ENCODE measurements around the gene ATXN10.
"Not testable (repeated sequence)": the region's sequence is repeated elsewhere in the genome, so short reads cannot be mapped to it uniquely, and the experiment has no call there.

ATXN10 gene, protein sequence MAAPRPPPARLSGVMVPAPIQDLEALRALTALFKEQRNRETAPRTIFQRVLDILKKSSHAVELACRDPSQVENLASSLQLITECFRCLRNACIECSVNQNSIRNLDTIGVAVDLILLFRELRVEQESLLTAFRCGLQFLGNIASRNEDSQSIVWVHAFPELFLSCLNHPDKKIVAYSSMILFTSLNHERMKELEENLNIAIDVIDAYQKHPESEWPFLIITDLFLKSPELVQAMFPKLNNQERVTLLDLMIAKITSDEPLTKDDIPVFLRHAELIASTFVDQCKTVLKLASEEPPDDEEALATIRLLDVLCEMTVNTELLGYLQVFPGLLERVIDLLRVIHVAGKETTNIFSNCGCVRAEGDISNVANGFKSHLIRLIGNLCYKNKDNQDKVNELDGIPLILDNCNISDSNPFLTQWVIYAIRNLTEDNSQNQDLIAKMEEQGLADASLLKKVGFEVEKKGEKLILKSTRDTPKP

DNA sequence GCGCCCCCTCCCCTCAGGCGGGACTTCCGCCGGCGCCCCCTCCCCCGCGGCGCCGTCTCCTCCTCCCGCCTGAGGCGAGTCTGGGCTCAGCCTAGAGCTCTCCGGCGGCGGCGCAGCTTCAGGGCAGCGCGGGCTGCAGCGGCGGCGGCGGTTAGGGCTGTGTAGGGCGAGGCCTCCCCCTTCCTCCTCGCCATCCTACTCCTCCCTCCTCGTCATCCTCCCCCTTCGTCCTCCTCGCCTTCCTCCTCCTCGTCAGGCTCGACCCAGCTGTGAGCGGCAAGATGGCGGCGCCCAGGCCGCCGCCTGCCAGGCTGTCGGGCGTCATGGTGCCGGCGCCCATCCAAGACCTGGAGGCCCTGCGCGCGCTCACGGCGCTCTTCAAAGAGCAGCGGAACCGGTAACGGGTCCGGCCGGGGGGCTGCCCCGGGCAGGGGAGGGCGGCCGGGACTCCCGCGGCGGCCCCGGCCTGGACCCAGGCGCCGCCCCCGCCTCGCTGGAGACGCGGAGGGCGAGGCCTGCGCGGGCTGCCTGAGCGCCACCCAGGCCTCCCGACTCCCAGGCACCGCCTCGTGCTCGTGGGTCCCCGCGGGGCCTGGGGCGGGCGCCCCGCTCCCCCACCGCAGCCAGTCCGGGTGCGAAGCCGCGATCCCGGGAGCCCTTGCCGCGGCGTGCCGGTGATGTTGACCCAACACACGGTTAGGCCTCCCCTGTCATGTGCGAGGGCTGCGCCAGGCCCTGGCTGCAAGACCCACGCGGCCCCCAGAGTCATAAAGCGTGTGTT, at the start of gene ATXN10:
TSS of gene ATXN10 (plus strand) at position 52 of the 781 bp plus-strand sequence. CDS start at position 282, 230 bp downstream.
- DNase-seq (ENCODE audit: low read depth, low spot score) = no peak
- peak within 1 kb of the TSS; percentile 69 for H3K27ac ChIP-seq

DNA sequence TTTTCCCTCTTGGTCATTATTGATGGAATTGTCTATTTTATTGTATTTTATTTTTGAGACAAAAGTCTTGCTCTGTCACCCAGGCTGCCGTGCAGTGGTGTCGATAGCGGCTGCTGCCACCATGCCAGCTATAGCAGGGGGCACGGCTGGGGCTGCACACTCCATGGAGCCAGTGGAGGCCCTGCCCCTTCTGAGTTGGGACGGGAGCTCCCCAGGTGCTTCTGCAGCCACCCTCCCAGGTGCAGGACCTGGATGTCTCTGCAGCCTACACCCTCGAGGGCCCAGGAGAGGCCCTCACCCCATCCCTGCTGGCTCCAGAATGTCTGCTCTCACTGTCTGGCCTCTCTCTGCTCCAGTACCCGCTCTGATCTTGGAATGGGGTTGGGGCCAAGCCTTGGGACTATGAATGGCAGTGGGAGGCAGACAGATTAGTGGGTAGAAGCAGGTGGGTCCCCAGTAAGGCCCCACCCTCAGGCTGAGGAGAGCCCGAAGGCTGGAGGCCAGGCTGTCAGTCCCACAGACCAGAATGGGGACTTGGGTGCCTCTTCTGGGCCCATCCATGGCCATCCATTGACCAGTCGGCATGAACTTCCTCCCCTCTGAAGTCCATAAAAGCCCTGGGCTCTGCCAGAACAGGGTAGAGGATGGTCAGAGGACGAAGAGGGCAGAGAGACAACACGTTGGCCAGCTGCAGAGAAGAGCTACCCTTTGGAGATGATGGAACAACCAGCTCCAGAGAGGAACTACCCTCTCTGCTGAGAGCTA, 49.6 kb upstream of the ATXN10 start:
- DNase-seq (ENCODE audit: low read depth, low spot score) = no peak
- no peak overlapping the region for H3K27ac ChIP-seq

DNA sequence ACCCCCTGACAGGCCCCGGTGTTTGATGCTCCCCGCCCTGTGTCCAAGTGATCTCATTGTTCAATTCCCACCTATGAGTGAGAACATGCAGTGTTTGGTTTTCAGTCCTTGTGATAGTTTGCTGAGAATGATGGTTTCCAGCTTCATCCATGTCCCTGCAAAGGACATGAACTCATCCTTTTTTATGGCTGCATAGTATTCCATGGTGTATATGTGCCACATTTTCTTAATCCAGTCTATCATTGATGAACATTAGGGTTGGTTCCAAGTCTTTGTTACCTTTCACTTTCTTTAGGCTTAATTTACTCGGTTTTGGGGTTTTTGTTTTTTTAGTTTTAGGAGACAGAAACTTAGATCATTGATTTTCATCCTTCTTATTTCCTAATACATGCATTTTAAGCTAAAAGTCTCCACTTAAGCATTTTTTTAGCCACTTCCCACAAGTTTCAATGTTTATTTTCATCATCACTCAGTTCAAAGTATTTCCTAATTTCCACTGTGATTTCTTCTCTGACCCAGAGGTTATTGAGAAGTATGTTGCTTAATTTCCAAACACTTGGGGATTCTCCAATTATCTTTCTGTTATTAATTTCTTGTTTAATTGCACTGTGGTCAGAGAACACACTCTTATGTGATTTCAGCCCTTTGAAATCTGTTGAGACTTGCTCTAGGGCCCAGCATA, 48.0 kb upstream of the ATXN10 start:
- not testable (repeated sequence) for H3K27ac ChIP-seq; DNase-seq (ENCODE audit: low read depth, low spot score)

DNA sequence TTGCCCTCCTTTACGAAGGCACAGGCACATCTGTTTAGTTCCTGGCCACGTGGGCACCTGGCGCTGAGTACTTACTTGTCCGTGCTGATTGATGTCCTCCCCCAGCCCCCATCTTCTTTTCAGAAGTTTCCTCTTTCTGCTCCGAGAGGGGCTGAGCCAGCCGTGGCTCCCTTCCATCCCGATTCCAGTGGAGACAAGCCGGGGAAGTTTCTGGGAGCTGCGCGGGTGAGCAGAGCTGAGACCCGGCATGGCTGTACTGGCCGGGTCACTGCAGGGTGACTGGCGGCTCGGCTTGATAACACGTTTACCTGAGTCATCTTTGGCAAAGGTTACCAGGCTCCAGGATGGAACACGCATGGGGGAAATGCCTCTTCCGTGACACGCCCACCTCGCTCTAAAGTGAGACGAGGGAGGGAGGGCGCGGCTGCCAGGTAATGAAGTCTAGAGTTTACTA, 45.4 kb upstream of the ATXN10 start:
- DNase-seq (ENCODE audit: low read depth, low spot score) = peak; percentile 91
- peak overlapping the region; percentile 78 for H3K27ac ChIP-seq

DNA sequence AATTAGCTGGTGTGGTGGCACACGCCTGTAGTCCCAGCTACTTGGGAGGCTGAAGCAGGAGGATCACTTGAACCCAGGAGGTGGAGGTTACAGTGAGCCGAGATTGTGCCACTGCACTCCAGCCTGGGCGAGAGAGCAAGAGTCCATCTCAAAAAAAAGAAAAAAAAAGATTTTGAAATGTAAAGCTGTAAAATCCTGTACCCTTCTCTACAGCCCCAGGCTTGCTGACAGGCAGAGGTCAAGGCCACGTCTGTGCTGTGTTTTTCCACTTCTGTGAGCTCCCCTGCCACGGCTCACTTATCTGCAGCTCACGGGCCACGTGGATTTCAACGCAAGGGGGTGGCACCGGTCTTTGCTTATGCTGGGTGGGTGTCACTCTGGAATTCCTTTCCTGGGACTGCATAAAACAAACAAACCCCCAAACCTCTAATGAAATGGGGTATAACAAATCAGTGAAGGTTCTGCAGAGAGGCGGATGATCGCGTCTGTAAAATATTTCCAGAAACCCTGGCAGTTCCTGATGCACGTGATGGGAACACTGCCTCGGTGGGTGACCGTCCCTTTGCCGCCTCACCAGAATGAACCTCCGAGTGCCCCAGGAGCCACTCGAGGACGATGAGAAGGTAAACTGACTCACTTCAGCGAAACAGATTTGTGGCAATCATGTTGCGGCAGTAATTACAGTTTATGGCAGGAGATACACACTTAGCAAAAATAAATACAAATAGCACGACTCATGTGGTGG, 44.0 kb upstream of the ATXN10 start:
- no peak overlapping the region for H3K27ac ChIP-seq

DNA sequence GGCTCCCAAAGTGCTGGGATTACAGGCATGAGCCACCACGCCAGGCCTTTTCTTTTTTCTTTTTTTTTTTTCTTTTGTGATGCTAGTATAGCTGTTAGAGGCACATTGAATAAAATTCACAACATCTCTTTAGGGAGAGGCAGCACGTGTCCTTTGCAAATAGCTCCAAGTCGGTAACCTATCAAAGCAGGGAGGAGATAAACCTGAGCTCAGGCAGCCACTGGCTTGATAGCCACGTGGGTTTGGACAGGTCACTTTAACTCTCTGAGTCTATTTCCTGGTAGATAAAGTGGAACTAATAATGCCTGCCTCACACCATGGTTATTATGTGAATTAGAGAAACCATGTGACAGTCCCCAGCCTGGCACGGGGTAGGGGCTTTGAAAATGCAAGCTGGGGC, 43.1 kb upstream of the ATXN10 start:
- DNase-seq (ENCODE audit: low read depth, low spot score) = no peak
- no peak overlapping the region for H3K27ac ChIP-seq

More for the DNA sequence above, 44.0 kb upstream of the ATXN10 start:
- no peak for DNase-seq (ENCODE audit: low read depth, low spot score)

DNA sequence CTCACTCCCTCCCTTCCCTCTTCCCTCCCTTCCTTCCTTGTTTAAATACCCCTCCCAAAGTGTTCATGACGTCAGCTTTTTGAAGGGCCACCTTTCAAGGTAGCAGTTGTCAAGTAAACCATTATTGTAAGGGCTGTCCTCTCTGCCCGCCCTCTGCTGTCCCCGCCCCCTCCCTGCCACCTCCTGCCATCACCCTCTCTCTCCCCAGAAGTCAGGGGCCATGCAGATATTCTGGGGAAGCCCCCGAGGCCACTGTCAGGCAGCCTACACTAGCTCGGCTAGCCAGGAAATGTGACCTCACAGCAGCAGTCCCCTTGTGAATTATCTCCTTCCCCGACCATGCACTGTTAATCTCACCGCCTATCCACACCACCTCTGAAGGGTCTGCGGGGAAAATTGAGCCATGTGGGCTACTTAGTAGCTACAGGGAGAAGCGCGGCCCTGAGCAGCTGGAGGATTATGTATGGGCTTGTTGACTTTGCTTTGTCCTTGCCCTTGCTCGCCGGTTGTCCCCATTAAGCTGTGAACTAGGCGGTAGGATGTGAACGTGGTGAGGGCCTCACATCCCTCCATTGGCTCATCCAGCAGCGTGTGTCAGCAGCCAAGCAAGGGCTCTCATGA, 42.1 kb upstream of the ATXN10 start:
- DNase-seq (ENCODE audit: low read depth, low spot score) = no peak
- no peak overlapping the region for H3K27ac ChIP-seq

DNA sequence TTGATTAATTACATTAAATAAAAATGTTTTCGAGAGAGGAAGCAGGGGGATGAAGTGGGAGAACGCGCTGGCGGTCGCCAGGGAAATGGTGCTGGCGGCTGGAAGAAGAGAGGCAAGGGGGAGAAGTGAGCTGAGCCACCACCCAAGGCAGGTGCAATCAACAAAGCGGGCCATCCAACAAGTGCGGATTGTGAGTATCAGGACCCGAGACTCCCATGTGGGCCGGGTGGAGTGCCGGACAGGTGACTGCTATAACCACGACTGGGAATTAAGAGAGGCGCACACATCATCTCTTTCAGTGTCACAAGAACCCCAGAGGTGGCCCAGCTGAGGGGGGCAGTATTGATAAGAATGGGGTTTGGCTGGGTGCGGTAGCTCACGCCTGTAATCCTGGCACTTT, 41.2 kb upstream of the ATXN10 start:
- no peak for DNase-seq (ENCODE audit: low read depth, low spot score)
- H3K27ac ChIP-seq = no peak overlapping the region

DNA sequence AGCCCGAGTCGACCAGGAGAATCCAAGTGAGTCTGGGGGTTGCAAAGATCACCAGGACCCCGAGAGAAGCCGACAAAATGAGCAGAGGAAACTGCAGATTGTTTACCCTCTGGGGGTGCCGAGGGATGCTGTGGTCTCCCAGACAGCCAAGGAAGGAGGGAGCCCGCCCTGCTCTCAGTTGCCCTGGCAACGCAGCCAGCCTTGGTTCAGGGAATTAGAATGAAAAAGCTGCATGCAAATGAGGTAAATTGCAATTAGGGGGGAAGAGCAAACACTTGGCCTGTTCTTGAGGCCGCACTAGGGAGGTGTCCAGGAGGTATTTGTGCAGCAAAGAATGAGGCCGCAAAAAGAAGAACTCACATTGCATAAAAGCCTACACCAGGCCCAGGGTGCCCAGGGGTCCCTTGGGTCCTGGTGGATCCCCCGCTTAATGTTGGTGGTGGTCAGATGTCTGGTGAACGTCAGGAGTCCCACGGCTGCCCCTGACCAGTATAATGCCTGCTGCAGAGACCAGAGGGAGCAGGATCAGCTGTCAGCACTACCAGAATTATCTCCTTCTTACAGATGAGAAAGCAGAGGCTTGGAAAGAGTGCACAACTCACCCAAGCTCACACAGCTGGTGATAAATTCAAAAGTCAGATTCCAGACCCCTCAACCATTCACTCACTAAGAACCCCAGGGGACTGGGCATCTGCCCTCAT, 40.3 kb upstream of the ATXN10 start:
- no peak for DNase-seq (ENCODE audit: low read depth, low spot score)
- no peak overlapping the region for H3K27ac ChIP-seq

DNA sequence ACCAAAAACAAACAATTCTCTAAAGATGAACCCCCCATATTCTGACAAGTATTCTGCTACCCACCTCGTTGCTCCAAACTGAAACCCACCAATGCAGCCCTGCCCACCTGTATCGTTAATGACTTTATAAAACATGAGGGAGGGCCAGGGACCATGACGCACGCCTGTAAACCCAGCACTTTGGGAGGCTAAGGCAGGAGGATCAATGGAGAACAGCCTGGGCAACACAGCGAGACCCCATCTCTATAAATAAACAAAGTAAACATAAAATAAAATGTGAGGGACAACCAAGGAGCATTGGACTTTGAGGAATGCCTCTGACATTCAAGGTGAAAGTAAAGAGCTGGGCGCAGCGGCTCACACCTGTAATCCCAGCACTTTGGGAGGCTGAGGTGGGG, 39.8 kb upstream of the ATXN10 start:
- no peak for DNase-seq (ENCODE audit: low read depth, low spot score)
- no peak overlapping the region for H3K27ac ChIP-seq

DNA sequence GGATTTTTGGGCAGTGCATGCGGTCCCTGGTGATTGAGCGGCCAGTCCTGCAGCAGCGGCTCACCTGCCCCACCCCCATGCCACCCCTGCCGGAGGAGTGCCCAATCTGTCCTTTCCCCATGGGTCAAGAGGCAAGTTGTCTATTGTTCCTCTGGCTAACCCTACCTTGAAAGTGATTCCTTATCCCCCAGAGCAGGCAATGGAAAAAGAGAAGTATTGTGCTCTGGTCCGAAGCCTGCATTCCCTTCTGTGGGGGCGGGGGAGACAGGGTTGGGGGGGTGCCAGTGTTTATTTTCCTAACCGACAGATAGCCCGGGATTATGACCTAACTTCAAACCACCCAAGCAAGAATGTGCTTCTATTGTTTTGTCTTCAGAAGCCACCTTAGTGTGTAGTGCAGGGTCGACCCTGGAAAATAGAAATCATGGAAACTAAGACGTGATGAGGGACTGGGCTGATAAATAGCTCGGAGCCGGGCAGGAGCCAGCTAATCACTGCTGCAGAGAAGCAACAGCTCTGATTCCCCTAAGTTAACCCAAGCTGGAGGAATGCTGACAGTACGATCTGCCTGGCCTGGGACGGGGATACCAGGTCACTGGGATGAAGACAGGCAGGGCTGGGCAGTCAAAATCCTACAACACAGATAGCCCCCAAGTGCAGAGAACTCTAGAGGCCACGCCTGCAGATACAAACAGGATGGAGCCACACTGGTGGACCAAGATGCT, 38.7 kb upstream of the ATXN10 start:
- DNase-seq (ENCODE audit: low read depth, low spot score) = no peak
- no peak overlapping the region for H3K27ac ChIP-seq

DNA sequence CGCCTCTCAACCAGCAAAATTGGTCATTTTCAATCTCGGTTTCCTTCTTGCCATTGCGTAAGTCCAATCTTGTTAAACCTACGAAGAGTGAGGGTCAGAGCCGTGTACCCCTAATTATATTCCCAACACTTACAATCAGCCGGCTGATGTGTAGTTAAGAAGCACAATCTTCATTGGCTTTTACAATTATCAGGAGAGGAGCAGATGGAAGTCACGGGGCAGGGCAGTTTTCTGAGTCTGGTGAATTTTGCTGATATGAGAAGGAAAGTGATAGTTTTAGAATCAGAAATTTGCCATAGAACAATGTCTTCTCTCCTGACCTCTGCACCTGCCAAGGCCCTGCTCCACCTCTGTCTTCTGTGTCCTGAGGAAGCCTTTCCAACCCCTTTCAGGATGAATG, 35.0 kb upstream of the ATXN10 start:
- H3K27ac ChIP-seq = no peak overlapping the region
- no peak for DNase-seq (ENCODE audit: low read depth, low spot score)

DNA sequence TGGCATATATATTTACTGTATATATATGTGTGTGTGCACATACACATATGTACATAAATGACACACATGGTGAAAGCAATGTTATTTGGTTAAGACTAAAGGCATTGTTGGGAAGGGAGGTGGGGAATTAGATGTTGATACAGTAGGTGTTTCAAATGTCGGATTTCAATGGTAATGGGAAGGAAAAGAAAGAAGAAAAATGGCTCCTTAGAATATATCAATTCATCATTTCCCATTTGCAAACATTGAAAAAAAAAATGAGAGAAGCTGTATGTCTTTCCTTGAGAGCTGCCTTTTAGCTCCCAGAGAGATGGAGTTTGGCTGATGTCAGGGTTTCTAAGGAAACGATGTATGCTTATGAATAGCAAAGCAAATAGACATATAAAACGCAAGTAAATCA, 33.4 kb upstream of the ATXN10 start:
- peak overlapping the region; percentile 86 for H3K27ac ChIP-seq

DNA sequence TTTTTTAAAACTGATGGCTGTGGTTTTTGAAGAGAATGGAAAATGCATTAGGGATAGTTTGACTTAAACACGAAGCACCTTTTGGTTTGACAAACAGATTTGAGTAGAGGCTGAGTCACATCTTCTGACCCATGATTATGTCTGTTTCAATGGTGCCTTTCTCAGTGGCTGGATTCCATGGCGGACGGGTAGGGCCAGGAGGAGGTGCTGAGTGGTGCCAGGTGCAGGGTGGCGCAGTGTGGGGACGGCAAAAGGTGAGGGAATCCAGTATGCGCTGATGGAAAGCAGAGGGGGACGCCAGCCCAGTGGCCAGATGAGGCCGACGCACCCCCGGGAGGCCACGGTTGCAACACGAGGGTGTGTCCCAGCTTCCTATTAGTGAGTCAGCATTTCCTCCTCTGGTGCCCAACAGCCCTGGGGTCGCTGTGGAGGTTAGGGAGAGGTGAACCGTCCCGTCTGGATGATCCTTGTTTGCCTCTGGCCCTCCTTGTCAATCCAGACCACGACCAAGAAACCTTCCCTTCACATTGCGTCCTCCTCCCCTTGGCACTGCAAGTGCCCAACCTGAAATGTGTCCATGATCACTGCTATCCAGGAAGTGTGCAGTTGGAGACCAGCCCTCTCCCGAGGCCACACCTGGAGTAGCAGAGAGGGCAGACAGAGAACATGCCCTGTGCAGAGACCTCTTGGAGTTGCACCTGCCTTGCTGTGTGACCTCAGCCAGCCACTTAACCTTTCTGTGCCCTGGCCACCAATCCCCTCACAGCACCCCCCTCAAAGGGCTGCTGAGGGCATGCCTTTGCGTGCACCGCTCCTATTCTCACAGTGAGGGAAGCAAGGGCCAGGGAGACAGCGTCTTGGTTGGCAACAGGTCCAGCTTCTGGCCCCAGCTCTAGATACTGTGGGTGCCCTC, 32.5 kb upstream of the ATXN10 start:
- DNase-seq (ENCODE audit: low read depth, low spot score) = peak; percentile 39

More for the DNA sequence above, 33.4 kb upstream of the ATXN10 start:
- no peak for DNase-seq (ENCODE audit: low read depth, low spot score)

DNA sequence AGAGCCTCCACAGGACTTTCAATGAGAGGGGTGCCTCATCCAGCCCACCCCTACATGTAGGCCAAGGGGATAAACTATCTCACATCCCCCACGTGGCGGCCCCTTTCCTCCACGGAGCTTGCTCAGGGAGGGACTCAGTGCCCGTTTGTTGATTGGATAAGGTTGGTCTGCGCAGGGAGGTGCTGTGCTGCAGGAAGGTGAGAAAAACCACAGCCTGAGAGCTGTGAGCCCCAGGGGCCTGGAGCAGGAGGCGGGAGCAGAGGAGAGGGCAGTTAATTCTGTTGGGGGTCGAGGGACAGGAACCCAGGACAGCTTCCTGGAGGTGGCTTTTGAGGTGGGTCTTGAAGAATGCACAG, 31.9 kb upstream of the ATXN10 start:
- peak overlapping the region; percentile 86 for H3K27ac ChIP-seq
- DNase-seq (ENCODE audit: low read depth, low spot score) = no peak

More for the DNA sequence above, 32.5 kb upstream of the ATXN10 start:
- peak overlapping the region; percentile 86 for H3K27ac ChIP-seq

DNA sequence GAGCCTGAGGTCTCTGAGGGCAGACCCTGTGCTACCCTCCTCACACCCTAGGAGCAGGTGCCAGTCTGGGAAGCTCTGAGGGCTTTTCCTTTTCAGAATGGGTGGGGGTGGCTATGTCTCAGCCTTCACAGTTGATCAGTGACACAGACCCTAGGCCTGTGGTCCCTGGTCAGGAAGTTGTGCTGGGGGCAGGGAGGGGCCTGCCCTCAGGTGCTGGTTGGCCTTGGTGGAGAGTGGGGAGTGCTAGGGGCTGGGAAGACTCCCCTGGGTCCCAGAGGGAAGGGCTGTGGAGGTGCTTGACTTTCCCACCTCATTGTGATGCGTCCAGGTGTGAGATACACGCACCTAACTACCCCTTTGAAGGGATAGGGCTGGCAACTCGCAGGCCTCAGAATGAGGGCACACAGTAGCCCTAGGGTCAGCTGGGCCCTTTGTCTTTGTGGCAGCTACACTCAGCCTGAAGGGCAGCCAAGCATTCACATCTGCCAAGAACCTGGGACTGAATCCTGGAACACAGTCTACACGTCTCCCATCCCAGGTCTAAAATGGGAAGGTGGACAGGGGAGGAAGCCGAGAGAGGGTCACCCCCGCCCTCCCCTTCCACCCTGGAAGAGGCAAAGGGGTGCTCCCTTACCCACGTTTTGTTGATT, 31.2 kb upstream of the ATXN10 start:
- no peak overlapping the region for H3K27ac ChIP-seq
- no peak for DNase-seq (ENCODE audit: low read depth, low spot score)

All from epithelial cell of prostate (primary cell).